ENCODE measurements around the gene RNU6-1.

Gene RNU6-1

GRCh38 chr15:67815036-67815592 lies 24.7 kb downstream of the RNU6-1 start:
- ChIA-PET POLR2A (no interaction called here), CTCF (no interaction called here)

GRCh38 chr15:67813104-67813634 lies 26.7 kb downstream of the RNU6-1 start:
- Histone ChIP-seq H3K4me1 (ENCODE audit: control extremely low read depth in 1 of 4, control insufficient read depth in 4 of 4, insufficient read depth in 4 of 4, low read length in 3 of 4) (peaks cover 0 to 13% (median 6%) of the 10 kb centered on the region in 4 experiments), H3K36me3 (ENCODE audit: control insufficient read depth in 4 of 4, insufficient read depth in 4 of 4, low read length in 3 of 4) (peaks cover 0 to 15% (median 0%) of the 10 kb centered on the region in 4 experiments), H3K27ac (ENCODE audit: insufficient read depth in 1 of 2, low read depth in 1 of 2, low read length in 2 of 2, poor library complexity in 1 of 2, severe bottlenecking in 2 of 2) (no peak overlapping the region), H3K9me3 (ENCODE audit: control extremely low read depth in 1 of 5, control insufficient read depth in 4 of 5, insufficient read depth in 2 of 5, low read depth in 1 of 5, low read length in 4 of 5) (peaks cover 0 to 20% (median 2%) of the 10 kb centered on the region in 5 experiments), H3K27me3 (replicated peaks in 2 of 5; ENCODE audit: control insufficient read depth in 4 of 5, insufficient read depth in 5 of 5, low read length in 4 of 5) (peaks cover 0 to 20% (median 5%) of the 10 kb centered on the region in 5 experiments), H3K4me3 (ENCODE audit: control insufficient read depth in 1 of 7, extremely low read depth in 1 of 7, insufficient read depth in 4 of 7, low read depth in 2 of 7, low read length in 6 of 7) (no peak overlapping the region)
- POLR2A ChIA-PET: no interaction called here
- 95% methylated on average over 3 of the region's 3 CpGs for WGBS (ENCODE audit: insufficient coverage)
- DNase-seq: no peak
- CTCF ChIA-PET: no interaction called here

More at GRCh38 chr15:67815036-67815592, 24.7 kb downstream of the RNU6-1 start:
- 93% methylated on average over 5 of the region's 5 CpGs for WGBS (ENCODE audit: insufficient coverage)
- Histone ChIP-seq H3K4me3 (ENCODE audit: control insufficient read depth in 1 of 7, extremely low read depth in 1 of 7, insufficient read depth in 4 of 7, low read depth in 2 of 7, low read length in 6 of 7) (no peak overlapping the region), H3K4me1 (ENCODE audit: control extremely low read depth in 1 of 4, control insufficient read depth in 4 of 4, insufficient read depth in 4 of 4, low read length in 3 of 4) (peaks cover 0 to 16% (median 7%) of the 10 kb centered on the region in 4 experiments), H3K9me3 (ENCODE audit: control extremely low read depth in 1 of 5, control insufficient read depth in 4 of 5, insufficient read depth in 2 of 5, low read depth in 1 of 5, low read length in 4 of 5) (peaks cover 0 to 20% (median 2%) of the 10 kb centered on the region in 5 experiments), H3K27me3 (replicated peaks in 2 of 5; ENCODE audit: control insufficient read depth in 4 of 5, insufficient read depth in 5 of 5, low read length in 4 of 5) (peaks cover 0 to 38% (median 18%) of the 10 kb centered on the region in 5 experiments), H3K27ac (ENCODE audit: insufficient read depth in 1 of 2, low read depth in 1 of 2, low read length in 2 of 2, poor library complexity in 1 of 2, severe bottlenecking in 2 of 2) (no peak overlapping the region), H3K36me3 (ENCODE audit: control insufficient read depth in 4 of 4, insufficient read depth in 4 of 4, low read length in 3 of 4) (peaks cover 0 to 12% (median 0%) of the 10 kb centered on the region in 4 experiments)
- no peak for DNase-seq

- H3K27me3 ChIP-seq (replicated peaks in 2 of 5; ENCODE audit: control insufficient read depth in 4 of 5, insufficient read depth in 5 of 5, low read length in 4 of 5): peaks cover 0 to 11% (median 3%) of the 10 kb centered on the region in 5 experiments
- POLR2A ChIA-PET: no interaction called here
- 55% methylated on average over 7 of the region's 11 CpGs for WGBS (ENCODE audit: insufficient coverage)
- peaks cover 0 to 13% (median 6%) of the 10 kb centered on the region in 4 experiments for H3K4me1 ChIP-seq (ENCODE audit: control extremely low read depth in 1 of 4, control insufficient read depth in 4 of 4, insufficient read depth in 4 of 4, low read length in 3 of 4)
- CTCF ChIA-PET: interaction anchor here (1.2 kb wide), 1 partner anchor 19 kb away, joined by 3 read pairs; no protein-coding TSS in a partner anchor
- H3K36me3 ChIP-seq (ENCODE audit: control insufficient read depth in 4 of 4, insufficient read depth in 4 of 4, low read length in 3 of 4): peaks cover 0 to 22% (median 3%) of the 10 kb centered on the region in 4 experiments
- peak overlapping the region in 1 of 7 experiments; percentile 14 for H3K4me3 ChIP-seq (ENCODE audit: control insufficient read depth in 1 of 7, extremely low read depth in 1 of 7, insufficient read depth in 4 of 7, low read depth in 2 of 7, low read length in 6 of 7)
- DNase-seq: peak in 2 of 3 donors; percentile 25 to 41
- H3K27ac ChIP-seq (ENCODE audit: insufficient read depth in 1 of 2, low read depth in 1 of 2, low read length in 2 of 2, poor library complexity in 1 of 2, severe bottlenecking in 2 of 2): no peak overlapping the region
- H3K9me3 ChIP-seq (ENCODE audit: control extremely low read depth in 1 of 5, control insufficient read depth in 4 of 5, insufficient read depth in 2 of 5, low read depth in 1 of 5, low read length in 4 of 5): peaks cover 0 to 18% (median 2%) of the 10 kb centered on the region in 5 experiments
Measured at GRCh38 chr15:67812241-67812644, 27.6 kb downstream of the RNU6-1 start.

- ChIA-PET CTCF (interaction anchor here (1.7 kb wide), 1 partner anchor 11 kb away, joined by 4 read pairs; no protein-coding TSS in a partner anchor), POLR2A (no interaction called here)
- H3K27me3 ChIP-seq (replicated peaks in 2 of 5; ENCODE audit: control insufficient read depth in 4 of 5, insufficient read depth in 5 of 5, low read length in 4 of 5): peaks cover 0 to 1% (median 0%) of the 10 kb centered on the region in 5 experiments
- H3K4me3 ChIP-seq (ENCODE audit: control insufficient read depth in 1 of 7, extremely low read depth in 1 of 7, insufficient read depth in 4 of 7, low read depth in 2 of 7, low read length in 6 of 7): no peak overlapping the region
- H3K36me3 ChIP-seq (ENCODE audit: control insufficient read depth in 4 of 4, insufficient read depth in 4 of 4, low read length in 3 of 4): peaks cover 0 to 17% (median 4%) of the 10 kb centered on the region in 4 experiments
- 98% methylated on average over 6 of the region's 6 CpGs for WGBS (ENCODE audit: insufficient coverage)
- no peaks in the 10 kb centered on the region for H3K9me3 ChIP-seq (ENCODE audit: control extremely low read depth in 1 of 5, control insufficient read depth in 4 of 5, insufficient read depth in 2 of 5, low read depth in 1 of 5, low read length in 4 of 5)
- no peak overlapping the region for H3K27ac ChIP-seq (ENCODE audit: insufficient read depth in 1 of 2, low read depth in 1 of 2, low read length in 2 of 2, poor library complexity in 1 of 2, severe bottlenecking in 2 of 2)
- peaks cover 0 to 25% (median 8%) of the 10 kb centered on the region in 4 experiments for H3K4me1 ChIP-seq (ENCODE audit: control extremely low read depth in 1 of 4, control insufficient read depth in 4 of 4, insufficient read depth in 4 of 4, low read length in 3 of 4)
- no peak for DNase-seq
Measured at GRCh38 chr15:67809866-67810265, 30.0 kb downstream of the RNU6-1 start.

- no peak overlapping the region for H3K27ac ChIP-seq (ENCODE audit: insufficient read depth in 1 of 2, low read depth in 1 of 2, low read length in 2 of 2, poor library complexity in 1 of 2, severe bottlenecking in 2 of 2)
- no peaks in the 10 kb centered on the region for H3K9me3 ChIP-seq (ENCODE audit: control extremely low read depth in 1 of 5, control insufficient read depth in 4 of 5, insufficient read depth in 2 of 5, low read depth in 1 of 5, low read length in 4 of 5)
- 98% methylated on average over 5 of the region's 5 CpGs for WGBS (ENCODE audit: insufficient coverage)
- ChIA-PET POLR2A (no interaction called here), CTCF (interaction anchor here (1.7 kb wide), 1 partner anchor 11 kb away, joined by 4 read pairs; no protein-coding TSS in a partner anchor)
- H3K4me1 ChIP-seq (ENCODE audit: control extremely low read depth in 1 of 4, control insufficient read depth in 4 of 4, insufficient read depth in 4 of 4, low read length in 3 of 4): peaks cover 0 to 27% (median 8%) of the 10 kb centered on the region in 4 experiments
- DNase-seq: no peak
- H3K27me3 ChIP-seq (replicated peaks in 2 of 5; ENCODE audit: control insufficient read depth in 4 of 5, insufficient read depth in 5 of 5, low read length in 4 of 5): no peaks in the 10 kb centered on the region
- H3K36me3 ChIP-seq (ENCODE audit: control insufficient read depth in 4 of 4, insufficient read depth in 4 of 4, low read length in 3 of 4): peaks cover 0 to 17% (median 4%) of the 10 kb centered on the region in 4 experiments
- no peak overlapping the region for H3K4me3 ChIP-seq (ENCODE audit: control insufficient read depth in 1 of 7, extremely low read depth in 1 of 7, insufficient read depth in 4 of 7, low read depth in 2 of 7, low read length in 6 of 7)
Measured at GRCh38 chr15:67809441-67809840, 30.4 kb downstream of the RNU6-1 start.

GRCh38 chr15:67808821-67809220 lies 31.0 kb downstream of the RNU6-1 start:
- Histone ChIP-seq H3K36me3 (ENCODE audit: control insufficient read depth in 4 of 4, insufficient read depth in 4 of 4, low read length in 3 of 4) (peaks cover 0 to 17% (median 4%) of the 10 kb centered on the region in 4 experiments), H3K4me1 (ENCODE audit: control extremely low read depth in 1 of 4, control insufficient read depth in 4 of 4, insufficient read depth in 4 of 4, low read length in 3 of 4) (peaks cover 0 to 27% (median 8%) of the 10 kb centered on the region in 4 experiments), H3K27me3 (replicated peaks in 2 of 5; ENCODE audit: control insufficient read depth in 4 of 5, insufficient read depth in 5 of 5, low read length in 4 of 5) (no peaks in the 10 kb centered on the region), H3K9me3 (ENCODE audit: control extremely low read depth in 1 of 5, control insufficient read depth in 4 of 5, insufficient read depth in 2 of 5, low read depth in 1 of 5, low read length in 4 of 5) (no peaks in the 10 kb centered on the region), H3K27ac (ENCODE audit: insufficient read depth in 1 of 2, low read depth in 1 of 2, low read length in 2 of 2, poor library complexity in 1 of 2, severe bottlenecking in 2 of 2) (no peak overlapping the region), H3K4me3 (ENCODE audit: control insufficient read depth in 1 of 7, extremely low read depth in 1 of 7, insufficient read depth in 4 of 7, low read depth in 2 of 7, low read length in 6 of 7) (no peak overlapping the region)
- WGBS (ENCODE audit: insufficient coverage): 92% methylated on average over 7 of the region's 7 CpGs
- ChIA-PET POLR2A (interaction anchor here (0.6 kb wide), 1 partner anchor 75 kb away, joined by 3 read pairs; no protein-coding TSS in a partner anchor), CTCF (interaction anchor here (1.7 kb wide), 1 partner anchor 12 kb away, joined by 4 read pairs; no protein-coding TSS in a partner anchor)
- DNase-seq: no peak

GRCh38 chr15:67807836-67808235 lies 32.0 kb downstream of the RNU6-1 start:
- H3K27me3 ChIP-seq (replicated peaks in 2 of 5; ENCODE audit: control insufficient read depth in 4 of 5, insufficient read depth in 5 of 5, low read length in 4 of 5): no peaks in the 10 kb centered on the region
- H3K4me3 ChIP-seq (ENCODE audit: control insufficient read depth in 1 of 7, extremely low read depth in 1 of 7, insufficient read depth in 4 of 7, low read depth in 2 of 7, low read length in 6 of 7): no peak overlapping the region
- no peak overlapping the region for H3K27ac ChIP-seq (ENCODE audit: insufficient read depth in 1 of 2, low read depth in 1 of 2, low read length in 2 of 2, poor library complexity in 1 of 2, severe bottlenecking in 2 of 2)
- ChIA-PET POLR2A (no interaction called here), CTCF (no interaction called here)
- H3K9me3 ChIP-seq (ENCODE audit: control extremely low read depth in 1 of 5, control insufficient read depth in 4 of 5, insufficient read depth in 2 of 5, low read depth in 1 of 5, low read length in 4 of 5): no peaks in the 10 kb centered on the region
- H3K4me1 ChIP-seq (ENCODE audit: control extremely low read depth in 1 of 4, control insufficient read depth in 4 of 4, insufficient read depth in 4 of 4, low read length in 3 of 4): peaks cover 0 to 25% (median 7%) of the 10 kb centered on the region in 4 experiments
- peaks cover 0 to 17% (median 4%) of the 10 kb centered on the region in 4 experiments for H3K36me3 ChIP-seq (ENCODE audit: control insufficient read depth in 4 of 4, insufficient read depth in 4 of 4, low read length in 3 of 4)
- DNase-seq: no peak
- 95% methylated on average over 7 of the region's 7 CpGs for WGBS (ENCODE audit: insufficient coverage)
